ENCODE results near the gene RIN3. TPM values are rescaled to one million over a fixed set of nuclear protein-coding genes. Genes with fewer than 3 reads are reported as not detected.

The RIN3 gene
- total RNA-seq, 4 donors from 2014 or later, result 15.4 to 53.6 (median 39.7) TPM

GRCh38 chr14:92581966-92582566, 68.5 kb downstream of the RIN3 start:
- no peaks in the 10 kb centered on the region for H3K9me3 ChIP-seq
- peak overlapping the region in 2 of 4 donors; percentile 45 to 52 for H3K27ac ChIP-seq
- H3K36me3 ChIP-seq, result peaks cover 0 to 27% (median 0%) of the 10 kb centered on the region in 3 donors
- no peak for DNase-seq
- no peak overlapping the region for H3K4me3 ChIP-seq
- TF ChIP-seq CTCF (IDR thresholded peaks at IDR 0.05) (no peak), POLR2A (IDR thresholded peaks at IDR 0.05) (no peak)
- H3K27me3 ChIP-seq, result no peaks in the 10 kb centered on the region
- peaks cover 0 to 17% (median 8%) of the 10 kb centered on the region in 4 donors for H3K4me1 ChIP-seq

GRCh38 chr14:92582706-92583452, 69.3 kb downstream of the RIN3 start:
- no peak overlapping the region for H3K4me3 ChIP-seq
- DNase-seq, result peak in 1 of 3 donors; percentile 64
- peaks cover 0 to 20% (median 0%) of the 10 kb centered on the region in 3 donors for H3K36me3 ChIP-seq
- no peaks in the 10 kb centered on the region for H3K9me3 ChIP-seq
- H3K27ac ChIP-seq, result peak overlapping the region in 2 of 4 donors; percentile 45 to 52
- H3K27me3 ChIP-seq, result no peaks in the 10 kb centered on the region
- H3K4me1 ChIP-seq, result peaks cover 0 to 24% (median 5%) of the 10 kb centered on the region in 4 donors
- no peak for TF ChIP-seq POLR2A (IDR thresholded peaks at IDR 0.05)
- no peak for TF ChIP-seq CTCF (IDR thresholded peaks at IDR 0.05)

- no peak for DNase-seq
Measured at GRCh38 chr14:92584220-92584619, 70.6 kb downstream of the RIN3 start.

GRCh38 chr14:92584816-92585215, 71.2 kb downstream of the RIN3 start:
- DNase-seq, result no peak
- Histone ChIP-seq H3K27me3 (no peaks in the 10 kb centered on the region), H3K36me3 (peaks cover 0 to 10% (median 0%) of the 10 kb centered on the region in 3 donors), H3K4me1 (peaks cover 0 to 24% (median 3%) of the 10 kb centered on the region in 4 donors), H3K4me3 (no peak overlapping the region), H3K9me3 (no peaks in the 10 kb centered on the region), H3K27ac (peak overlapping the region in 3 of 4 donors; percentile 28 to 79 (median 74))
- TF ChIP-seq CTCF (IDR thresholded peaks at IDR 0.05) (no peak), POLR2A (IDR thresholded peaks at IDR 0.05) (no peak)

More at GRCh38 chr14:92584220-92584619, 70.6 kb downstream of the RIN3 start:
- H3K27ac ChIP-seq, result peak overlapping the region in 2 of 4 donors; percentile 74 to 79
- TF ChIP-seq CTCF (IDR thresholded peaks at IDR 0.05), result no peak
- H3K27me3 ChIP-seq, result no peaks in the 10 kb centered on the region
- H3K9me3 ChIP-seq, result no peaks in the 10 kb centered on the region
- H3K4me3 ChIP-seq, result no peak overlapping the region
- peaks cover 0 to 15% (median 0%) of the 10 kb centered on the region in 3 donors for H3K36me3 ChIP-seq
- peaks cover 0 to 24% (median 3%) of the 10 kb centered on the region in 4 donors for H3K4me1 ChIP-seq

GRCh38 chr14:92585981-92586937, 72.7 kb downstream of the RIN3 start:
- no peaks in the 10 kb centered on the region for H3K27me3 ChIP-seq
- no peak overlapping the region for H3K4me3 ChIP-seq
- peaks cover 0 to 24% (median 3%) of the 10 kb centered on the region in 4 donors for H3K4me1 ChIP-seq
- H3K36me3 ChIP-seq, result no peaks in the 10 kb centered on the region
- no peaks in the 10 kb centered on the region for H3K9me3 ChIP-seq
- no peak for TF ChIP-seq CTCF (IDR thresholded peaks at IDR 0.05)
- no peak for TF ChIP-seq POLR2A (IDR thresholded peaks at IDR 0.05)
- H3K27ac ChIP-seq, result peak overlapping the region; percentile 48 to 79 (median 68)
- DNase-seq, result peak in 2 of 3 donors; percentile 27 to 49

All from Peyer's patch (tissue), 4 donors.